MG63 (cell line): ENCODE data around the gene SLC9A8. TPM values are rescaled to one million over a fixed set of nuclear protein-coding genes. Genes with fewer than 3 reads are reported as not detected.
A peak's percentile ranks its signal among the peaks of the same experiment; 100 is the strongest.

ENCODE experiments used
- DNase-seq: peaks from one replicate; pipeline ENCODE4 v3.0.0-alpha.2; 2020
- H3K27me3 ChIP-seq: fragments of 250-450 bp; sonication (Bioruptor Pico); 2 replicates; pipeline ENCODE4 v1.5.1; 2020; ENCODE audit warnings: mild to moderate bottlenecking, moderate library complexity
- H3K36me3 ChIP-seq: fragments of 250-450 bp; sonication (Bioruptor Pico); 2 replicates; pipeline ENCODE4 v1.5.1; 2020; ENCODE audit warnings: mild to moderate bottlenecking, moderate library complexity
- H3K4me3 ChIP-seq: fragments of 250-450 bp; sonication (Bioruptor Pico); 2 replicates; pipeline ENCODE4 v1.5.1; 2020; ENCODE audit warnings: mild to moderate bottlenecking, moderate library complexity
- H3K9me3 ChIP-seq: fragments of 250-450 bp; sonication (Bioruptor Pico); 2 replicates; pipeline ENCODE4 v1.5.1; 2020; ENCODE audit warnings: mild to moderate bottlenecking, moderate library complexity
- total RNA-seq: library from RNA; depleted of rRNA; stranded (reverse); fragments of >200 nt; shearing (Covaris generic); gene quantifications from 2 replicates; pipeline ENCODE4 v1.2.3, GENCODE V29; 2014; ENCODE audit warnings: low replicate concordance

The SLC9A8 gene
- total RNA-seq, 1 experiment from 2014 or later: 3.2 TPM

DNA sequence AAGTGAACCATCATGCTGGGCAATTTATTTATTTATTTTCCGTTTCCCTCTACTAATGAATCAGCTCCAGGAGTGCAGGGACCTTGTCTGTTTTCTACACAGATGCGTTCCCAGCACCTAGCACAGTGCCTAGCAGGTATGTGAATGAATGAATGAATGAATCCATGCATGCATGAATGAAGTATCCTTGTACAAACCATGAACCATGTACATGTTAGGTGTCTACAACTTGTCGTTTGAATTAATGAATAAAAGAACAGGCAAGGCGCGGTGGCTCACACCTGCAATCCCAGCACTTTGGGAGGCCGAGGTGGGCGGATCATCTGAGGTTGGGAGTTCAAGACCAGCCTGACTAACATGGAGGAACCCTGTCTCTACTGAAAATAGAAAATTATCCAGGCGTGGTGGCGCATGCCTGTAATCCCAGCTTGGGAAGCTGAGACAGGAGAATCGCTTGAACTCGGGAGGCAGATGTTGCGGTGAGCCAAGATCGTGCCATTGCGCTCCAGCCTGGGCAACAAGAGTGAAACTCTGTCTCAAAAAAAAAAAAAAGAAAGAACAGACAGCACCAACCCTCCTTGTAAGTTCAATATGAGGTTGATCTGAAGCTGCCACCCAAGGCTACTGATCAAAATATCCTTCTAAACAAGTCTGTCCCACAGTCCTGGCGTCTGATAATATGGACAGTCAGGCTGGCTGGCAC lies 27.3 kb upstream of the SLC9A8 start:
- Histone ChIP-seq H3K9me3 (no peaks in the 10 kb centered on the region), H3K4me3 (no peak overlapping the region), H3K36me3 (no peaks in the 10 kb centered on the region), H3K27me3 (no peaks in the 10 kb centered on the region)
- DNase-seq: no peak

DNA sequence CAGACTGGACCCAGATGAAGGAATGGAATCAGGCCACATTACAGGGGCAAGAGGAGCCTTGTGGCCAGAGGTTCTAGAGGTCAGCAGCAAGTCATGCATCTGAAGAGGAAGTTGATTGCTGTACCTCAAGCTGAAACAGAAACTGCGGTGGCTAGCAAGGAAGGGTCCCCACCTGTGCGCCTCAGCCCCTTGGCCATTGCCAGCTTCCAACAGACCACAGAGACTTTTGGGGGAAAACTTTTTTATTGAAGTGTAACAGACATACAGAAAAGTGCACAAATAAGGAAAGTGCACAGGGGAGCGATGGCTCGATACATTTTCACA lies 26.8 kb upstream of the SLC9A8 start:
- Histone ChIP-seq H3K27me3 (no peaks in the 10 kb centered on the region), H3K36me3 (no peaks in the 10 kb centered on the region), H3K4me3 (no peak overlapping the region), H3K9me3 (no peaks in the 10 kb centered on the region)
- no peak for DNase-seq

DNA sequence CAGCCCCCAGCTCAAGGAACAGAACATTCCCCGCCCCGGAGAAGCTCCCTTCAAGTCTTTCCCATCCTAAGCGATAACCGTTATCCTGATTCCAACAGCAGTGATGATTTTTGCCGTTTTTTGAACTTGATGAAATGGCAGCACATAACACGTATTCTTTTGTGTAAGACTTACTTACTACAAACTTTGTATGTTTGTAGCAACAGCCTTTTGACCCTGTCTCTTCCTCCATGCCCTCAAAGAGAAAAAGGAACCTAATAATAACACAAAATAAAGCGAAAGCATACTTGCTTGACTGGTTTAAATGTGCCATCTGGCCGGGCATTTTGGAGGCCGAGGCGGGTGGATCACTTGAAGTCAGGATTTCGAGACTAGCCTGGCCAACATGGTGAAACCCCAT lies 26.4 kb upstream of the SLC9A8 start:
- H3K4me3 ChIP-seq: no peak overlapping the region
- H3K9me3 ChIP-seq: no peaks in the 10 kb centered on the region
- no peak for DNase-seq
- H3K36me3 ChIP-seq: no peaks in the 10 kb centered on the region
- H3K27me3 ChIP-seq: no peaks in the 10 kb centered on the region

DNA sequence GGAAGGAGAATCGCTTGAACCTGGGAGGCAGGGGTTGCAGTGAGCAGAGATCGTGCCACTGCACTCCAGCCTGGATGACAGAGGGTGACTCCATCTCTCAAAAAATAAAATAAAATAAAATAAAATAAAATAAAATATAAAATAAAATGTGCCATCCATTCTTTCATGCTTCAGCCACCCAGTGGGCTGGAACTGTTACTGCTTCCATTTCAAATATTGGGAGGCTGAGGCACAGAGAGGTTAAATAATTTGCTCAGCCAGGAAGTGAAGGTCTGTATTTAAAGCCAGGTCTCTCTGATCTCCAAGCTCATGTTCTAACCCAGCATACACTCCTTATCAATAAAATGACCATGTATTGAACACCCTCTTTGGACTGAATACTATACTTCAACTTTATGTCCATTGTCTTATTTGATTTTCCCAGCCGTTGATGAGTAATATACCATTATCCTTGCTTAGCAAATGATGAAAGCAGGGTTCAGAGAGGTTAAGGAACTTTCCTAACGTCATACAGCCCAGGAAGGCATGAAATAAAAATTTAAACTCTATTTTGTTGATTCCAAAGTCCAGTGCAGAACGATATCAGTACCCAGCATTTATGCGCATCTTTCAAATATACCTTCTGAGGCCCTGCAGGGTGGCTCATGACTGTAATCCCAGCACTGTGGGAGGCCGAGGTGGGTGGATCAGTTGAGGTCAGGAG lies 25.8 kb upstream of the SLC9A8 start:
- DNase-seq: no peak
- no peak overlapping the region for H3K4me3 ChIP-seq
- no peaks in the 10 kb centered on the region for H3K36me3 ChIP-seq
- no peaks in the 10 kb centered on the region for H3K9me3 ChIP-seq
- no peaks in the 10 kb centered on the region for H3K27me3 ChIP-seq

DNA sequence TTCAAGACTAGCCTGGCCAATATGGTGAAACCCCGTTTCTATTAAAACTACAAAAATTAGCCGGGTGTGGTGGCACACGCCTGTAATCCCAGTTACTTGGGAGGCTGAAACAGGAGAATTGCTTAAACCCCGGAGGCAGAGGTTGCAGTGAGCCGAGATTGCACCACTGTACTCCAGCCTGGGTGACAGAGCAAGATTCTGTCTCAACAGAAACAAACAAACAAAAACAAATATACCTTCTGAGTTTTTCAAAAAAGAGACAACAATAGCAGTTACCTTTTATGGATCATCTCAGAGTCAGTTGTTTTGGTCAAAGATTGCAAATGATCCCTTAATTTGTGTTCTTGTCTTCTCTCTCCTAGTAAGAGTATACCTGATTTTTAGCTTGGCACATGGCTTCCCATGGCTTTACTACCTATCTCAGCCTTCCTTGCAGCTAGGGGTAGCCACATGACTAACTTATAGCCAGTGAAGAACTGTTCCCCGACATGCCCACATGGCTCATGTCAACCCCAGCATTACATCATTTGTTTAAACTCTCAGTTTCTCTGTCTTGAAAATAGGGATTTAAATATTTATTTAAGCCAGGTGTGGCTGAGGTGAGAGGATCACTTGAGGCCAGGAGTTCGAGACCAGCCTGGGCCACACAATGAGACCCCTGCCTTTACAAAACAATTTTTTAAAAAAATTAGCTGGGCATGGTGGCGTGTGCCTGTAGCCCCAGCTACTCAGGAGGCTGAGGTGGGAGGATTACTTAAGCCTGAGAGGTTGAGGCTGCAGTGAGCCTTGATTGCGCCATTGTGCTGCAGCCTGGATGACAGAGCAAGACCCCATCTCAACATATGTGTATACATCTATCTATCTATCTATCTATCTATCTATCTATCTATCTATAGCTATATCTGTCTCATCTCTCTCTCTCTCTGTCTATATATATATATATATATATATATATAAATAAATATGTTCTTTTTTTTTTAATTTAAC lies 25.0 kb upstream of the SLC9A8 start:
- no peak overlapping the region for H3K4me3 ChIP-seq

DNA sequence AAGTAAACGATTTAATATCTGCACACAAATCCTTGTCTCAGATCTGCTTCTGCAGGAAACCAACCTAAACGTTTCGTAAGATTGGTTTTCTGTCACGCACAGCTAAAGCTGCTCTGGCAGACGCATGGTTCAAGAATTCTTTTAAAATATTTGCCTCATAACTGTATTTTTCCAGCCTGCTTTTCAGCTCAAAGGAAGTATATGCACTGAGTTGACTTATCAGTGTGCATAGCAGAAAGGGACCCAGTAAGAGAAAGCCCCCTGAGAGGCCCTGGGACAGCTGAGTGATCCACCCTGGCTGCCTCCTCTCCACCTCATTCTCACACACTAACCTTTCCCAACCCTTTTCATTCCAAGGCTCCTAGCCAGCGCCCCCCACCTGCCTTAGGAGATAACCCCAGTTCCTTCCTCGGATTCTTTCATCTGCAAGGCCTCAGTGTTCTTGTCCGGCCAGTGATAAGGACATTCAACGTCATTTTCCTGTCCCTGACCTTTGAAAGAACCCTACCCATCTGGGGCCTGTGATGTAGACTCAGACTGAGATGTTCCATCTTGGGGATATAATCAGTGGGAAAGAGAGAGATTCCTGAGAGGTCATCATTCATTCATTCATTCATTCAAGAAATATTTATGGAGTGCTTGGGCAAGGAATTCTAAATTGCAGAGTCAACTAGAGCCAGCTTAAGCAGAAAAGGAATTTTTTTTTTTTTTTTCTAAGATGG lies 22.4 kb upstream of the SLC9A8 start:
- no peak overlapping the region for H3K4me3 ChIP-seq
- DNase-seq: peak; percentile 30
- H3K36me3 ChIP-seq: no peaks in the 10 kb centered on the region
- H3K27me3 ChIP-seq: no peaks in the 10 kb centered on the region
- no peaks in the 10 kb centered on the region for H3K9me3 ChIP-seq

More for the DNA sequence above, 25.0 kb upstream of the SLC9A8 start:
- Histone ChIP-seq H3K9me3 (no peaks in the 10 kb centered on the region), H3K27me3 (no peaks in the 10 kb centered on the region), H3K36me3 (no peaks in the 10 kb centered on the region)
- DNase-seq: no peak

DNA sequence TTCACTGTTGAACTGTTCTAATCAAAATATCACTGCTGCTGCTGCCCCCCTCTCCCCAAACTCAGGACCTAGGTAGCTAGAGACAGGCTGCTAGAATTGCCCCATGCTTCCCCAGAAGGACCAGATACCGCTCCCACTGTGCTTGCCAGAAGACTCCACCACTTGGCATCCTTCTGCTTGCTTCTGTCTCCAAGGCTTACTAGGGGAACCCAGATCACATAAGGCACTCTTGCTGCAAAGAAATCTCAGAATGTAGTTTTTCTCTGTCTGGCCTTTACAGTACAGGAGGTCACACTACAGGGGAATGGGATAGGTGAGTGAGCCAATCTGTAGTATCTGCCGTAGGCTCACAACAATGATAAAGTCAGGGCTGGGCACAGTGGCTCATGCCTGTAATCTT lies 21.5 kb upstream of the SLC9A8 start:
- Histone ChIP-seq H3K4me3 (no peak overlapping the region), H3K27me3 (no peaks in the 10 kb centered on the region), H3K9me3 (no peaks in the 10 kb centered on the region), H3K36me3 (no peaks in the 10 kb centered on the region)
- no peak for DNase-seq

DNA sequence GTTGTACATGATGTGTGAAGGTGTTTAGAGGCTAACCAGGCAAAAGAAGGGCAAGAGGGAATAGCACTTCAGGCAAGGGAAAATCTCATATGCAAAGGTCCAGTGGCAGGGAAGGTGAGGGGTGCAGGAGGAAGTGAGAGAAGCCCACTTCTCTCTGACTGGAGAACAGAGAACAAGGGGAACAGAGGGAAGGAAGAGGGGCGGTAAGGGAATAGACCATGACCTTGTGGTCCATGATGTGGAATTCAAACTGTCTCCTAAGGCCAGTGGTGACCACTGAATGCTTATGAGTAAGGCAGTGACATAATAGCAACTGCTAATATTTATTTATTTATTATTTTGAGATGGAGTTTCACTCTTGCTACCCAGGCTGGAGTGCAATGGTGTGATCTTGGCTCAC lies 20.6 kb upstream of the SLC9A8 start:
- Histone ChIP-seq H3K9me3 (no peaks in the 10 kb centered on the region), H3K4me3 (no peak overlapping the region), H3K27me3 (no peaks in the 10 kb centered on the region), H3K36me3 (no peaks in the 10 kb centered on the region)
- DNase-seq: no peak

DNA sequence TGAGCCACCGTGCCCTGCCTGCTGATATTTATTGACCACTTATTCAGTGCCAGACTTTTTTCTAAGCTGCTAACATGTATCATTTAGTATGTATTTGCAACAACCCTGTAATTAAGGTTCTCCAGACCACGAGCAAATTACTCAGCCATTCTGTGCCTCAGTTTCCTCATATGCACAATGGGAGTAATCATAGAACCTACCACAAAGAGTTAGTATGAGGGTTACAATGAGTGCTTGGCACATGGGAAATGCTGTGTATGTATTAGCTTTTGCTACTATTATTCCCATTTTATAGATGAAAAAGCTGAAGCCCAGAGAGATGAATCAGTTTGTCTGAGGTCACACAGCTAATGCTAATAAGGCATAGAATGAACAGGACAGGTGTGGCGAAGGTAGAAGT lies 20.0 kb upstream of the SLC9A8 start:
- H3K36me3 ChIP-seq: no peaks in the 10 kb centered on the region
- DNase-seq: no peak
- no peaks in the 10 kb centered on the region for H3K27me3 ChIP-seq
- H3K9me3 ChIP-seq: no peaks in the 10 kb centered on the region
- H3K4me3 ChIP-seq: no peak overlapping the region

DNA sequence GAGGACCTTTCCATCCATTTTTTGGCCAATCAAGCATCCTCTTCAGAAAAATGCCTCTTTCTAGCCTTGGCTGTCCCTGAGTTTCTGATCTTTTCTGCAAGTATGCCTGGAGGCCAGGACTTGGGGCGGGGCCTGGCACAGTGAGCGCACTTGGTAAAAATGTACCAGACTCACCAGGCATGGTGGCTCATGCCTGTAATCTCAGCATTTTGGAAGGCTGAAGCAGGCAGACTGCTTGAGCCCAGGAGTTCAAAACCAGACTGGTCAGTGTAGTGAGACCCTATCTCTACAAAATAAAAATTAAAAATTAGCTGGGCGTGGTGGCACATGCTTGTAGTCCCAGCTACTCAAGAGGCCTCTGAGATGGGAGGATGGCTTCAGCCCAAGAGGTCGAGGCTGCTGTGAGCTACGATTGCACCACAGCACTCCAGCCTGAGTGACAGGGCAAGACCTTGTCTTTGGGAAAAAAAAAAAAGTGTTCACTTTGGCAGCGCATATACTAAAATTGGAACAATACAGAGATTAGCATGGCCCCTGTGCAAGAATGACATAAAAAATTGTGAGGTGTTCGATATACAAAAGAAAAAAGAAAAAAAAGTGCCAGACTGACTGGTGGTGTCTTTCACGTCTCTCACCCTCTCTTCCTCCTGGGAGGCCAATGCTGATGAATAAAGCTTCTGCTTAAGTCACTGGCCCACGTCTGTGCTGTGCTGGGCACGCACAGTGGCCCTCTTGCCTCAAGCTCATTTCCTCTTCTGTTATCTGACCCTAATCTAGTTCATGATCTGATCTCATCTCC lies 18.1 kb upstream of the SLC9A8 start:
- H3K27me3 ChIP-seq: no peaks in the 10 kb centered on the region
- no peak overlapping the region for H3K4me3 ChIP-seq
- DNase-seq: peak; percentile 32
- H3K36me3 ChIP-seq: no peaks in the 10 kb centered on the region
- H3K9me3 ChIP-seq: no peaks in the 10 kb centered on the region

DNA sequence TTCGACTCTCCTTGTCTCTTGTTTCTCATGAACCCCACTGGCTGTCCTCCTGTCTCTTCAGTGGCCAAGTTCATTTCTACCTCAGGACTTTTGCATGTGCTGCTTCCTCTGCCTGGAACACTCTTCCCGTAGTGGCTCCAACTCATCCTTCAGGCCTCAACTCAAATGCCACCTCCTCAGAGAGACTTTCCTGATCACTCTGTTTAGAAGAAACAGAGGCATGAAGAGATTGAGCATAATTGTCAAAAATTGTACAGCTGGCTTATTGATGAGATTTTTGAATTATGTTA lies 17.5 kb upstream of the SLC9A8 start:
- H3K4me3 ChIP-seq: no peak overlapping the region
- H3K9me3 ChIP-seq: no peaks in the 10 kb centered on the region
- no peaks in the 10 kb centered on the region for H3K27me3 ChIP-seq
- no peaks in the 10 kb centered on the region for H3K36me3 ChIP-seq
- DNase-seq: no peak

DNA sequence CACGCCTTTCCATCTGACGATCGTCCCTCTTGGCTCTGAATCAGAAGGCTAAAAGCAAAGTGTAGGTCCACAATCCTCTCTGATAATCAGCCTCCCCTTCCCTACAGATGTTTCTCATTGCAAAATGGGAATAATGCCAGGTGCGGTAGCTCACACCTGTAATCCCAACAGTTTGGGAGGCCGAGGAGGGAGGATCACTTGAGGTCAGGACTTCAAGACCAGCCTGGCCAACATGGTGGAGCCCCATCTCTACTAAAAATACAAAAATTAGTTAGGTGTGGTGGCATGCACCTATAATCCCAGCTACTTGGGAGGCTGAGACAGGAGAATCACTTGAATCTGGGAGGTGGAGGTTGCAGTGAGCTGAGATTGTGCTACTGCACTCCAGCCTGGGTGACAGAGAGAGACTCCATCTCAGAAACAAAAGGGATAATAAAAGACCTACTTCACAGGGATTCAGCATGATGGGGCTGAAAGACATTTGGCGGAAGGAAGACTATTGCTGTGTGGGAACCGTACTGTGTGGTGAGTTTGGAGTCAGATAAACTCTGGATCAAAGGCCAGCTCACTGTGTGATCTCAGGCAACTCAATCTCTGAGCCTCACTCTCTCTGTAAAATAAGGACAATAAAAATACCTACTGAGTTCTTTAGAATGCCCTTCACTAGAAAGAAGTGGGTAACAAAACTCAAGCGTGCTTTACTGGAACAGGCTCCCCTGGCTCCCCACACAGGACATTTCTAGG lies 15.9 kb upstream of the SLC9A8 start:
- H3K27me3 ChIP-seq: no peaks in the 10 kb centered on the region
- no peak for DNase-seq
- no peaks in the 10 kb centered on the region for H3K9me3 ChIP-seq
- no peaks in the 10 kb centered on the region for H3K36me3 ChIP-seq
- H3K4me3 ChIP-seq: no peak overlapping the region

DNA sequence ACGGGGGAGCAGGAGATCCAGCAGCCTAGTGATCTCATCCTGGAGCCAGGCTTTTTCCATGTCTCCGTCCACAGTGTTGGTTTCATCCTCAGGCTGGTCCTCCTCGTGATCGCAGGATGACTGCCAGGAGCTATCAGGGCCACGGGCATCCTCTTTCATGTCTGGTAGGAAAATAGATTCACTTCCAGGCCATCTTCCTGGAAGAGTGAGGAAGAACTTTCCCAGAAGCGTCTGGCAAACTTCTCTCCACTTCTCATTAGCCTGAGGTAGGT lies 15.3 kb upstream of the SLC9A8 start:
- Histone ChIP-seq H3K4me3 (no peak overlapping the region), H3K9me3 (no peaks in the 10 kb centered on the region), H3K36me3 (no peaks in the 10 kb centered on the region), H3K27me3 (no peaks in the 10 kb centered on the region)
- no peak for DNase-seq

DNA sequence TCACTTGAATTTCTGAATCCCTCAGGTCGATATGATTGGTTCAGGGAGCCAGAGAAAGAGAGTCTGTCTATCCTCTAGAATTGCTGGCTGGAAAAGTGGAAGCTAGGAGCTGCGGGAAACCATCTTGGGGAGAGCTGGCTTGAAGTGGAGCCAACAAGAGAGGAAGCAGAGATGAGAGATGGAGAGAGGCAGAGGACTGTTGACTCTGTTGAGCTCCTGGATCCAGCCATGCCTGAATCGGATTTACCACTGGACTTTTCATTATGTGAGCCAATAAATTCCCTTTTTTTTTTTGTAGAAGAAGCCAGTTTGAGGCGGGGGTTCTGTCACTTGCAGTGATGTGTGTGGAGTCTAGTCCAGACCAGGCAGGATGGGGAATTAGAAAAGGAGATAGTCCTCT lies 13.9 kb upstream of the SLC9A8 start:
- no peak for DNase-seq
- H3K36me3 ChIP-seq: no peaks in the 10 kb centered on the region
- no peak overlapping the region for H3K4me3 ChIP-seq
- no peaks in the 10 kb centered on the region for H3K27me3 ChIP-seq
- H3K9me3 ChIP-seq: no peaks in the 10 kb centered on the region

DNA sequence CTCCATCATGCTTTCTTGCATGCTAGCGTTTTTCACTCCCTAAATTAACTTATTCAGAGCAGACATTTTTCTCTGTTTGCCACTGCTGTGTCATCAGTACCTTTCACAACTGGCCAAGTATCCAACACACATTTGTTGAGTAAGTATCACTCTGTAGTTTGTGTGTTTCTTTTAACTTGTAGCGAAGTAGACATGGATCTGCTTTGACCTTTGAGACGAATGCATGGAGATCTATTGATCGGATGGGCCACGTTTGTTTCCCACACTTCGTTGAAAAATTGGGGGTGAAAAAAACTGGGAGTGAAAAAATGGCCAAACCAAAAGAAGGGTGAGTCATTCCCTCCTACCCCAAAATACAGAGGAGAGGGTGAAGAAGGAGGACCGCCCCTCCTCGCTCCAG lies 12.9 kb upstream of the SLC9A8 start:
- Histone ChIP-seq H3K27me3 (no peaks in the 10 kb centered on the region), H3K9me3 (no peaks in the 10 kb centered on the region), H3K4me3 (no peak overlapping the region), H3K36me3 (no peaks in the 10 kb centered on the region)
- DNase-seq: no peak

DNA sequence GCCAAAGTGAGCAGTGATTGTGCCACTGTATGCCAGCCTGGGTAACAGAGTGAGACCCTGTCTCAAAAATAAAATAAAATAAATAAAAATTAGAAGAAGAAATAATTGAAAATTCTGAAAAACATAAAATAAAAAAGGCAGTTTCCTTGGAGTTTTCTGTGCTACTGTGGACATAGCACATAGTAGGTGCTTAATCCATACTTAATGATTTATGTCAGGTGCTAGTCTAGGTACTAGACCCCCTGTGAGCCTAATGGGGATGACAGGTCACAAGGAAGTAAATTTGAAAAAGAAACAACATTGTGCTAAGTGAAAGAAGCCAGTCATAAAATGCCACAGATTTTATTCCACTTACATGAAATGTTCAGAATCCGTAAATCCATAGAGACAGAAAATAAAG lies 9.2 kb upstream of the SLC9A8 start:
- H3K4me3 ChIP-seq: no peak overlapping the region
- H3K9me3 ChIP-seq: no peaks in the 10 kb centered on the region
- no peak for DNase-seq
- no peaks in the 10 kb centered on the region for H3K36me3 ChIP-seq
- H3K27me3 ChIP-seq: no peaks in the 10 kb centered on the region
